SK-N-MC (cell line): ENCODE data around the gene THAP9.
"Not testable (repeated sequence)": the region's sequence is repeated elsewhere in the genome, so short reads cannot be mapped to it uniquely, and the experiment has no call there.

ENCODE experiments used
- DNase-seq: peaks from one replicate; pipeline ENCODE4 v3.0.0-alpha.2; 2011; ENCODE audit warnings: low read depth, low spot score
- H3K27ac ChIP-seq: fragments of 200-600 bp; sonication (generic); 2 replicates; pipeline ENCODE4 v1.5.1; 2016; ENCODE audit warnings: mixed run types
- H3K36me3 ChIP-seq: fragments of 200-600 bp; sonication (generic); 2 replicates; pipeline ENCODE4 v1.6.1; 2017; ENCODE audit warnings: antibody characterized with exemption, low read length, mixed read lengths; ENCODE audit not compliant: insufficient read depth
- H3K4me3 ChIP-seq: fragments of 200-600 bp; sonication (generic); 2 replicates; pipeline ENCODE4 v1.5.1; 2016
- H3K9ac ChIP-seq: fragments of 200-600 bp; sonication (generic); 2 replicates; pipeline ENCODE4 v1.8.0; 2017; ENCODE audit warnings: mixed run types, mixed read lengths; ENCODE audit not compliant: insufficient read length
- H3K9me3 ChIP-seq: fragments of 200-600 bp; sonication (generic); 2 replicates; pipeline ENCODE4 v1.6.1; 2017; ENCODE audit warnings: low read depth, mild to moderate bottlenecking, antibody characterized with exemption, low read length, moderate library complexity, mixed read lengths
- EZH2 ChIP-seq: fragments of 200-600 bp; sonication (generic); IDR thresholded peaks from one replicate; pipeline ENCODE4 v1.6.1; 2017; ENCODE audit warnings: antibody characterized with exemption
- FOXP2 ChIP-seq: optimal IDR thresholded peaks from 2 replicates; pipeline ENCODE3; 2011; ENCODE audit warnings: mild to moderate bottlenecking, moderate library complexity; ENCODE audit not compliant: insufficient read depth; ENCODE audit errors: extremely low read length, control extremely low read depth
- POLR2AphosphoS5 ChIP-seq: IDR thresholded peaks from 2 replicates; pipeline ENCODE4 v1.6.1; 2012; ENCODE audit warnings: mild to moderate bottlenecking, low read depth, low read length, borderline replicate concordance

THAP9 gene, protein sequence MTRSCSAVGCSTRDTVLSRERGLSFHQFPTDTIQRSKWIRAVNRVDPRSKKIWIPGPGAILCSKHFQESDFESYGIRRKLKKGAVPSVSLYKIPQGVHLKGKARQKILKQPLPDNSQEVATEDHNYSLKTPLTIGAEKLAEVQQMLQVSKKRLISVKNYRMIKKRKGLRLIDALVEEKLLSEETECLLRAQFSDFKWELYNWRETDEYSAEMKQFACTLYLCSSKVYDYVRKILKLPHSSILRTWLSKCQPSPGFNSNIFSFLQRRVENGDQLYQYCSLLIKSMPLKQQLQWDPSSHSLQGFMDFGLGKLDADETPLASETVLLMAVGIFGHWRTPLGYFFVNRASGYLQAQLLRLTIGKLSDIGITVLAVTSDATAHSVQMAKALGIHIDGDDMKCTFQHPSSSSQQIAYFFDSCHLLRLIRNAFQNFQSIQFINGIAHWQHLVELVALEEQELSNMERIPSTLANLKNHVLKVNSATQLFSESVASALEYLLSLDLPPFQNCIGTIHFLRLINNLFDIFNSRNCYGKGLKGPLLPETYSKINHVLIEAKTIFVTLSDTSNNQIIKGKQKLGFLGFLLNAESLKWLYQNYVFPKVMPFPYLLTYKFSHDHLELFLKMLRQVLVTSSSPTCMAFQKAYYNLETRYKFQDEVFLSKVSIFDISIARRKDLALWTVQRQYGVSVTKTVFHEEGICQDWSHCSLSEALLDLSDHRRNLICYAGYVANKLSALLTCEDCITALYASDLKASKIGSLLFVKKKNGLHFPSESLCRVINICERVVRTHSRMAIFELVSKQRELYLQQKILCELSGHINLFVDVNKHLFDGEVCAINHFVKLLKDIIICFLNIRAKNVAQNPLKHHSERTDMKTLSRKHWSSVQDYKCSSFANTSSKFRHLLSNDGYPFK

DNA sequence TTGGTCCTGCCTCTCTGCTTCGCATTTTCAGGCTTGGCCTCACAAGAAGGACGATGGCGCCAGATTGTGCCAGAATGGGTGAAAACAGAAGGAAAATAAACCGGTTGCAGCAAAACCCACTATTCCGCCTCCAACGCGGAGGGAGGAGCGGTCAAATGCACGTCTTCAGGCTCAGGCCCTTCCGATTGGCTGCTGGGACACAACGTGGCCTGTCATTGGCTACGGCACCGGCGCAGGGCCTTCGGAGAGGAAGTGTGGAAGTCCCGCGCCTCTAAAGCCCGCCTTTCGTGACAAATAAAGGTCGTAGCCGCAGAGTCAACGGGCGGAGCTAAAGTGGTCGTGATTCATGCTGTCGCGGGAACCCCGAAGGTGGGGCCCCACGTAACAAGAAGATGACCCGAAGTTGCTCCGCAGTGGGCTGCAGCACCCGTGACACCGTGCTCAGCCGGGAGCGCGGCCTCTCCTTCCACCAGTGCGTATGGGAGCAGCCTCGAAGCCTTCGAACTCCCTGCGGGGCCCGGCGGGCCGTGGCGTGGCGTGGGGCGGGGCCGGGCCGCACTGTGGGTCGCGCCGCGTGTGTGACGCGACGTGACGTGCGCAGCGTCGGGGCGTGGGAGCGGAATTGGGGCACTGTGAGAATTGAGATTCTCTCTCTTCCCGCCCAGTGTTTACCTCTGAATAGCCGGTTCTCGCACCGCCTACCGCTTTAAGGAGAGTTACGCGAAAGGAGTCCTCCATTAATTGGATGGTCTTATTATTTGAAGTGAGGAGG, at the start of gene THAP9:
Gene THAP9 (plus strand): TSS at position 325 of the 772 bp plus-strand sequence. CDS start 68 bp downstream, at position 393.
- DNase-seq: peak; percentile 94
- no peaks in the 10 kb centered on the region for H3K9me3 ChIP-seq
- peak within 1 kb of the TSS; percentile 90 for H3K4me3 ChIP-seq
- H3K36me3 ChIP-seq: peaks cover 38% of the 10 kb centered on the region
- peak within 1 kb of the TSS; percentile 97 for H3K9ac ChIP-seq
- peak; percentile 82 for TF ChIP-seq FOXP2
- TF ChIP-seq EZH2: no peak
- peak; percentile 97 for TF ChIP-seq POLR2AphosphoS5
- H3K27ac ChIP-seq: peak within 1 kb of the TSS; percentile 94

DNA sequence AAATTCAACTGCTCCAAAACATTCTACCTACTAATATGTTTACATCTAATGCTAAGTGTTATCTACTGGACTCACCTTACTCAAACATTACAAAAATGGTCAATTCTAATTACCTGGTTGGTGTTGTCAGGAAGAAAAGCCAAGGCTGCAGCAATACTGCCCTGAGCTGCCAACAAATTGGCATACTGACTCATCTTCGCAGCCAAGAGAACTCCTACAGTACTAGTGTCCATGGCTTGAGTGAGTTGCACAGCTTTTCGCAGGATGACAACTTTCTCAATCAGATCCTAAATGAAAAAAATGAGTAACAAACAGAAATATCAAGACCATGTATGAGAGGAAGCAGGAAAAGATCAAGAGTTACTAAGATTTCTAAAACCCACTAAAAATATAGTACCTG, 49.2 kb upstream of the THAP9 start:
- H3K36me3 ChIP-seq: peaks cover 84% of the 10 kb centered on the region
- no peak for DNase-seq
- TF ChIP-seq EZH2 (no peak), FOXP2 (no peak), POLR2AphosphoS5 (no peak)

DNA sequence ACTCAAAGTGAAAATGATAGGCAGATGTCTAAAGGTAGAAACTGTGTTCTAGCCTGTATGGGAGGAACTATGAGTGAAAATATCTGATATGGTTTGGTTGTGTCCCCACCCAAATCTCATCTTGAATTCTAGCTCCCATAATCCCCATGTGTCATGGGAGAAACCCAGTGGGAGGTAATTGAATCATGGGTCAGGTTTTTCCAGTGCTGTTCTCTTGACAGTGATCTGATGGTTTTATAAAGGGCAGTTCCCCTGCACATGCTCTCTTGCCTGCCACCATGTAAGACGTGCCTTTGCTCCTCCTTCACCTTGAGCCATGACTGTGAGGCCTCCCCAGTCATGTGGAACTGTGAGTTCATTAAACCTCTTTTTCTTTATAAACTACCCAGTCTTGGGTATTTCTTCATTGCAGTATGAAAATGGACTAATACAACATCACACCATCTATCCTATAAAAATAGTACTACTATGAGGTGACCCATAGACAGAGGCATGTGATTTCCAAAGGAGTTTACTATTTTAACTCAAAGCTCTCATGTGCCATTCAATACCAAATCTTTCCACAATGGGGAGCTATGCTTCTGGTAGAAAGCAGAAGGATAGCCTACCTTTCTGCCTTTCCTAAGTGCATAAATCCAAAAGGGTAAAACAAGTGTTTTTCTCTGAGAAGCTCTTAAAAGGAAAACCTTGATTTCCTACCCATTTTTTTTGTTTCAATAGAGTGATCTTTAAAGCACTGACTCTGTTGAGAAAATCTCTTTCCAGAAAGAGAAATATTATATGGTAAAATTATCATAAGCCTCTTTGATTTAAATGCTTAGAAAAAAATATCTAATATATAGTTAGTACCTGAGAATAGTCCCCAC, 48.4 kb upstream of the THAP9 start:
- peak; percentile 24 for DNase-seq
- TF ChIP-seq EZH2: no peak
- Histone ChIP-seq H3K9me3 (no peaks in the 10 kb centered on the region), H3K27ac (no peak overlapping the region), H3K36me3 (peaks cover 89% of the 10 kb centered on the region), H3K9ac (no peak overlapping the region), H3K4me3 (no peak overlapping the region)

More for the DNA sequence above, 49.2 kb upstream of the THAP9 start:
- H3K9me3 ChIP-seq: no peaks in the 10 kb centered on the region
- H3K9ac ChIP-seq: no peak overlapping the region
- H3K4me3 ChIP-seq: no peak overlapping the region
- H3K27ac ChIP-seq: no peak overlapping the region

DNA sequence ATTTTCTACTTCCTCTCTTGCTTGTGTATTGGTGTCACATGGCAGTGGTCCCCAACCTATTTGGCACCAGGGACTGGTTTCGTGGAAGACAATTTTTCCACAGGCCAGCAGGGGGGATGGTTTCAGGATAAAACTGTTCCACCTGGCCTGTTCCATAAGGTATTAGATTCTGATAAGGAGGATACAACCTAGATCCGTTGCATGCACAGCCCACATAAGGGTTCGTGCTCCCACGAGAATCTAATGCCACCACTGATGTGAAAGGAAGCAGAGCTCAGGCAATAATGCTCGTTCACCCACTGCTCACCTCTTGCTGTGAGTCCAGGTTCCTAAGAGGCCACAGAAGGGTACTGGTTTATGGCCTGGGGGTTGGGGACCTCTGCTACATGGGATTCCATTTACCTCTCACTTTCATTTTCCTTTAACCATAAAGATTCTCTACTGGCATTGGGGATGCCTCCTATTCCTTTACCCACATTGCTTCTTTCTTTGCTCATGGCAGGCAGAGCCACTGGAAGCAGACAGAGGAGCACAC, 47.7 kb upstream of the THAP9 start:
- Histone ChIP-seq H3K36me3 (peaks cover 89% of the 10 kb centered on the region), H3K9me3 (no peaks in the 10 kb centered on the region), H3K4me3 (no peak overlapping the region), H3K9ac (no peak overlapping the region), H3K27ac (no peak overlapping the region)
- no peak for DNase-seq
- TF ChIP-seq EZH2 (no peak), POLR2AphosphoS5 (no peak), FOXP2 (no peak)

DNA sequence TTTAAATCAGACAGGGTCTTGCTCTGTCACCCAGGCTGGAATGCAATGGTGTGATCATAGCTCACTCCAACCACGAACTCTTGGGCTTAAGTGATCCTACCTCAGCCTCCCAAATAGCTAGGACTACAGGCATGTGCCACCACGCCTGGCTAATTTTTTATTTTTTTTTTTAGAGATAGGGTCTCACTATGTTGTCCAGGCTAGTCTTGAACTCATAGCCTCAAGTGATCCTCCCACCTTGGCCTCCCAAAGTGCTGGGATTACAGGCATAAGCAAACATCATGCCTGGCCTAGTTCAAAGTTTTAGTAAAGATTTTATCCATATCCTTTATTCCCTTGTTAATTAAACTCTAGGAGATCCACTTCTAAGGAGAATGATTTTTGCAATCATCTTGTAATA, 40.0 kb upstream of the THAP9 start:
- H3K27ac ChIP-seq: not testable (repeated sequence)
- H3K36me3 ChIP-seq: peaks cover 64% of the 10 kb centered on the region

DNA sequence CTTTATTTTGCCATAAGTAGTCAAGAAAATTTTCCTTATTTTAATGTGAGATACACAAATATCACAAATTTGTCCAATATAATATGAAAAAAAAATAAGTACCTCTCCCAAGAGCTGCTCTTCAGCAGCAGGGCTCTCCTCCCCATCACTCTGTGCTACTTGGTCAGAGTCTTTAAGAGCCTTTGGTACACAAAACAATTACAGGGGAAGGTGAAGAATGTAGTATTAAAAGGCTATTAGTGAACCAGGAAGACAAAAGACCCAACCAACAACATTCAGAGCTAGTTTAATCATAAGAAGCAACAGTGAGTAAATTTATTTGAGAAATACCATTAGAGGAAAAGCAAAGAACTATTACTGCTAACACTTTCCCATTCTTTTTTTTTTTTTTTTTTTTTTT, 39.0 kb upstream of the THAP9 start:
- Histone ChIP-seq H3K4me3 (no peak overlapping the region), H3K36me3 (peaks cover 59% of the 10 kb centered on the region)
- TF ChIP-seq EZH2: no peak
- no peak for TF ChIP-seq POLR2AphosphoS5
- no peak for TF ChIP-seq FOXP2

More for the DNA sequence above, 40.0 kb upstream of the THAP9 start:
- DNase-seq, H3K9ac ChIP-seq, H3K4me3 ChIP-seq, H3K9me3 ChIP-seq: not testable (repeated sequence)

DNA sequence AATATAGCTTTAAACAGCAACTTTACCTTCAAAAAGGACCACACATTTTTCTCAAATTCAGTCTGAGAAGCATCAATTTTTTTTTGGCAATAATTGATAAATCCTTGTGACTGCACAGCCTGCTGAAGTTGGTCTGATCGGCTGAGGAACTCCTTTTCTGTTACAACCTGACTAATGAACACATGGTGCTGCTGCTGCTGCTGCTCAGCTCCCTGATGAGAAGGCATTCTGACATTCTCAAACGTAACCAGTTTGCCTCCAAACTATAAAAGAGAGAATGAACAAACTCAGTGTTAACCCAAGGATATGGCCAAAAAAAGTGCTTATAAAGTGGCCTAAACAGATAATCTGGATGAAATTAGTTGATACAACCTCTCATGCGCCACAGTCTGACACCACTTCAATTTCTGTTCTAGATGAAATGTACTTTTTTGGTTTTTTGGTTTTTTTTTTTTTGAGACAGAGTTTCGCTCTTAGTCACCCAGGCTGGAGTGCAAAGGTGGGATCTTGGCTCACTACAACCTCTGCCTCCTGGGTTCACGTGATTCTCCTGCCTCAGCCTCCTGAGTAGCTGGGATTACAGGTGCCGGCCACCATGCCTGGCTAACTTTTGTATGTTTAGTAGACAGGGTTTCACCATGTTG, 36.1 kb upstream of the THAP9 start:
- DNase-seq: no peak
- no peak overlapping the region for H3K9ac ChIP-seq
- peak overlapping the region; percentile 48; the same call in 1 of the 2 replicates for H3K27ac ChIP-seq
- no peaks in the 10 kb centered on the region for H3K9me3 ChIP-seq
- TF ChIP-seq POLR2AphosphoS5 (no peak), EZH2 (no peak), FOXP2 (no peak)
- no peak overlapping the region for H3K4me3 ChIP-seq
- peaks cover 72% of the 10 kb centered on the region for H3K36me3 ChIP-seq

More for the DNA sequence above, 39.0 kb upstream of the THAP9 start:
- no peaks in the 10 kb centered on the region for H3K9me3 ChIP-seq
- DNase-seq: no peak
- no peak overlapping the region for H3K9ac ChIP-seq
- H3K27ac ChIP-seq: no peak overlapping the region
